Erythroblast (primary cell): Measurements from ENCODE around the gene CYP27C1.
"Not testable (repeated sequence)": the region's sequence is repeated elsewhere in the genome, so short reads cannot be mapped to it uniquely, and the experiment has no call there.

Source experiments
- GATA1 ChIP-seq: IDR thresholded peaks from 2 replicates; pipeline ENCODE4 v1.6.1; 2011; ENCODE audit warnings: low read depth, mild to moderate bottlenecking, control low read depth, low read length, moderate library complexity
- POLR2A ChIP-seq: IDR thresholded peaks from 2 replicates; pipeline ENCODE4 v1.6.1; 2011; ENCODE audit warnings: mild to moderate bottlenecking, low read length

GRCh38 chr2:127163090-127163406, 57.1 kb downstream of the CYP27C1 start:
- not testable (repeated sequence) for TF ChIP-seq POLR2A, GATA1
